Hepatocyte (in vitro differentiated cells): ENCODE data around the gene SIRPG. TPM values are rescaled to one million over a fixed set of nuclear protein-coding genes. Genes with fewer than 3 reads are reported as not detected.

Experiments
- DNase-seq: peaks from one replicate; pipeline ENCODE4 v3.0.0-alpha.2; 2016; ENCODE audit warnings: low spot score
- H2AFZ ChIP-seq: fragments of 200-600 bp; sonication (generic); 2 replicates; pipeline ENCODE4 v1.6.0; 2016; ENCODE audit warnings: antibody characterized with exemption, mild to moderate bottlenecking
- H3K27ac ChIP-seq: fragments of 200-600 bp; sonication (generic); 2 replicates; pipeline ENCODE4 v1.5.1; 2016; ENCODE audit warnings: mild to moderate bottlenecking
- H3K27me3 ChIP-seq: fragments of 200-600 bp; sonication (generic); 2 replicates; pipeline ENCODE4 v1.6.1; 2016
- H3K36me3 ChIP-seq: fragments of 200-600 bp; sonication (generic); replicated peaks from 2 replicates; pipeline ENCODE4 v1.5.1; 2016; ENCODE audit warnings: low read depth; ENCODE audit not compliant: insufficient read depth
- H3K4me1 ChIP-seq: fragments of 200-600 bp; sonication (generic); 2 replicates; pipeline ENCODE4 v1.5.1; 2016; ENCODE audit warnings: mild to moderate bottlenecking, moderate library complexity; ENCODE audit not compliant: insufficient read depth
- H3K4me2 ChIP-seq: fragments of 200-600 bp; sonication (generic); 2 replicates; pipeline ENCODE4 v1.6.0; 2016
- H3K4me3 ChIP-seq: fragments of 200-600 bp; sonication (generic); 2 replicates; pipeline ENCODE4 v1.5.1; 2016; ENCODE audit warnings: mild to moderate bottlenecking
- H3K79me2 ChIP-seq: fragments of 200-600 bp; sonication (generic); 2 replicates; pipeline ENCODE4 v1.6.0; 2017; ENCODE audit warnings: mild to moderate bottlenecking
- H3K9me2 ChIP-seq: fragments of 200-600 bp; sonication (generic); replicated peaks from 2 replicates; pipeline ENCODE4 v1.6.0; 2017; ENCODE audit warnings: mild to moderate bottlenecking; ENCODE audit not compliant: insufficient read depth
- H3K9me3 ChIP-seq: fragments of 200-600 bp; sonication (generic); 2 replicates; pipeline ENCODE4 v1.5.1; 2016; ENCODE audit warnings: low read depth, mild to moderate bottlenecking
- H4K20me1 ChIP-seq: fragments of 200-600 bp; sonication (generic); 2 replicates; pipeline ENCODE4 v1.6.0; 2016; ENCODE audit warnings: mild to moderate bottlenecking; ENCODE audit not compliant: insufficient read depth, poor library complexity, severe bottlenecking
- EZH2 ChIP-seq: fragments of 200-600 bp; sonication (generic); IDR thresholded peaks from 2 replicates; pipeline ENCODE4 v1.6.1; 2016; ENCODE audit warnings: antibody characterized with exemption, mild to moderate bottlenecking, borderline replicate concordance
- EZH2phosphoT487 ChIP-seq: fragments of 200-600 bp; sonication (generic); IDR thresholded peaks from one replicate; pipeline ENCODE4 v1.6.1; 2018; ENCODE audit warnings: antibody characterized with exemption, mild to moderate bottlenecking, low read depth, moderate library complexity; ENCODE audit not compliant: unreplicated experiment, severe bottlenecking
- WGBS: methylation state at CpG from one replicate; pipeline ENCODE4 v1.1.6; 2016; ENCODE audit warnings: low lambda C conversion rate; ENCODE audit errors: missing lambda C conversion rate; 5-methylcytosine and 5-hydroxymethylcytosine counted together
- polyA plus RNA-seq: library from polyadenylated mRNA; unstranded; fragments of >200 nt; fragmentation: Nextera tagmentation; extraction: Ambion mirVana; gene quantifications from 2 replicates; pipeline ENCODE4 v1.2.1, GENCODE V29; 2016
- total RNA-seq: library from RNA; depleted of rRNA; stranded (reverse); fragments of >200 nt; gene quantifications from 2 replicates; pipeline ENCODE4 v1.2.3, GENCODE V29; 2014
- TF ChIP-seq, protein P1 (sequence below): fragments of 200-600 bp; sonication (generic); IDR thresholded peaks from 2 replicates; pipeline ENCODE4 v1.5.1; 2016; ENCODE audit warnings: antibody characterized with exemption, mild to moderate bottlenecking; ENCODE audit not compliant: poor library complexity

Gene SIRPG
- total and polyA plus RNA-seq, 2 experiments from 2014 or later, result not detected

DNA sequence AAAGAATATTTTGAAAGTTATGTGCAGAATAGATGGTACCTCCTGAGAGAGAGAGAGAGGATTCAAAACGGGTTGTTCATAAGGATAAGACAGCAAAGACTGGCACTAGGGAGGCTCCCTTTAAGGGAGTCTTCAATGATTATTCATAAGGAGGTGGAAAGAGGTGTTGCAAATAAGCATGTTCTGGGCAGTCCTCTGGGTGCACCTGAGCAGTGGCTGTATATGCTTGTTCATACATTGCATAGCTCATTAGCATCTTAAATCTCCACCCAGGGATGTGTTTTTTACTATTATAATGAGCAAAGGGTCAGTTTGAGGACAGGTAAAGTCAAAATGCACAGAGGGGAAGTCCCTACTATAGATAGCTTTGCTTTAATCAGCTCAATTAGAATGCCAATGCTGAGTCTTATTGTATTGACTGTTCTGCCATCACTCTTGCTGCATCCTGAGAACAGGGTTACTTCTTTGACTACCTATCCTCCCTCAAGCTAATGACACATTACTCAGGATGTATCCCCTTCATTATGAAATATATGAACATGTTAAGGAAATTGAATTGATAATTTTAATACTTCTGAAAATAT, 10.0 kb upstream of the SIRPG start:
- no peaks in the 10 kb centered on the region for H3K36me3 ChIP-seq
- H3K79me2 ChIP-seq, result no peaks in the 10 kb centered on the region
- H3K4me2 ChIP-seq, result no peak overlapping the region
- TF ChIP-seq, protein P1, sequence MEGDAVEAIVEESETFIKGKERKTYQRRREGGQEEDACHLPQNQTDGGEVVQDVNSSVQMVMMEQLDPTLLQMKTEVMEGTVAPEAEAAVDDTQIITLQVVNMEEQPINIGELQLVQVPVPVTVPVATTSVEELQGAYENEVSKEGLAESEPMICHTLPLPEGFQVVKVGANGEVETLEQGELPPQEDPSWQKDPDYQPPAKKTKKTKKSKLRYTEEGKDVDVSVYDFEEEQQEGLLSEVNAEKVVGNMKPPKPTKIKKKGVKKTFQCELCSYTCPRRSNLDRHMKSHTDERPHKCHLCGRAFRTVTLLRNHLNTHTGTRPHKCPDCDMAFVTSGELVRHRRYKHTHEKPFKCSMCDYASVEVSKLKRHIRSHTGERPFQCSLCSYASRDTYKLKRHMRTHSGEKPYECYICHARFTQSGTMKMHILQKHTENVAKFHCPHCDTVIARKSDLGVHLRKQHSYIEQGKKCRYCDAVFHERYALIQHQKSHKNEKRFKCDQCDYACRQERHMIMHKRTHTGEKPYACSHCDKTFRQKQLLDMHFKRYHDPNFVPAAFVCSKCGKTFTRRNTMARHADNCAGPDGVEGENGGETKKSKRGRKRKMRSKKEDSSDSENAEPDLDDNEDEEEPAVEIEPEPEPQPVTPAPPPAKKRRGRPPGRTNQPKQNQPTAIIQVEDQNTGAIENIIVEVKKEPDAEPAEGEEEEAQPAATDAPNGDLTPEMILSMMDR, result no peak
- TF ChIP-seq EZH2 (no peak), EZH2phosphoT487 (no peak)
- whole genome bisulfite sequencing, result 70% methylated on average over 1 of the region's 1 CpG
- H3K9me3 ChIP-seq, result no peaks in the 10 kb centered on the region
- DNase-seq, result no peak
- H3K27ac ChIP-seq, result no peak overlapping the region
- no peaks in the 10 kb centered on the region for H4K20me1 ChIP-seq
- no peak overlapping the region for H2AFZ ChIP-seq
- H3K4me3 ChIP-seq, result no peak overlapping the region
- H3K4me1 ChIP-seq, result no peaks in the 10 kb centered on the region
- peaks cover under 1% of the 10 kb centered on the region for H3K27me3 ChIP-seq
- no peaks in the 10 kb centered on the region for H3K9me2 ChIP-seq

DNA sequence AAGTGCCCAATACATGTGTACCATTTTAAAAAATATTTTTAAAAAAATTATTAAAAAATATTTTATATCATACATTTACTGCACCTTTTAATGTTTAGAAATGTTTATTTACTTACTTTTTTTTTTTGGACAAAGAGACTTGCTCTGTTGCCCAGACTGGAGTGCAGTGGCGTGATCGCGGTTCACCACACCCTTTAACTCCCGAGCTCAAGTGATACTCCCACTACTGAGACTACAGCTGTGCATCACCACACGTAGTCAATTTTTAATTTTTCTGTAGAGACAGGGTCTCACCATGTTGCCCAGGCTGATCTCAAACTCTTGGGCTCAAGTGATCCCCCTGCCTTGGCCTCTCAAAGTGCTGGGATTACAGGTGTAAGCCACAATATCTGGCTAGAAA, 9.2 kb upstream of the SIRPG start:
- Histone ChIP-seq H3K4me3 (no peak overlapping the region), H3K36me3 (no peaks in the 10 kb centered on the region), H3K4me2 (no peak overlapping the region), H3K4me1 (no peaks in the 10 kb centered on the region), H2AFZ (no peak overlapping the region), H3K27me3 (no peaks in the 10 kb centered on the region), H3K9me3 (no peaks in the 10 kb centered on the region), H3K27ac (no peak overlapping the region), H4K20me1 (no peaks in the 10 kb centered on the region), H3K9me2 (no peaks in the 10 kb centered on the region), H3K79me2 (no peaks in the 10 kb centered on the region)
- whole genome bisulfite sequencing, result 85% methylated on average over 5 of the region's 5 CpGs
- TF ChIP-seq, protein P1, result no peak
- no peak for DNase-seq

DNA sequence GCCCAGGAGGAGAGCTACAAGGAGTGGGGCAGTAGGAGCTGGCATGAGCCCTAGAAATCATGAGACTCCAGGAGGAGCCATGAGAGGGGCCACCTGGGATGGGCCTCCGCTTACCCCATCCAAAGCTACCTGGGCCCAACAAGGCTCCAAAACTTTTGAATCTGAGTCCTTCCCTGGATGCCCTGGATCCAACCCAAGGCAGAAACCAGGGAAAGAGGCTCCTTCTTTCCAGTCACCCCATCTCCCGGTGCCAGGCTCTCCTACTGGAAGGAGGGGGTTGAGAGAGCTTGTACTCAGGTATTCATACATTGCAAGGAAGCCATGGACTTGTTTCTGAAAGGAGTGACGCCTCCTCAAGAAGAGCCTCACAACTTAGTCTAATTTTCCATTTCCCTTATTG, 7.8 kb upstream of the SIRPG start:
- H3K79me2 ChIP-seq, result no peaks in the 10 kb centered on the region
- no peaks in the 10 kb centered on the region for H3K27me3 ChIP-seq
- H3K4me3 ChIP-seq, result no peak overlapping the region
- DNase-seq, result no peak
- H3K9me2 ChIP-seq, result no peaks in the 10 kb centered on the region
- no peaks in the 10 kb centered on the region for H3K9me3 ChIP-seq
- H3K4me2 ChIP-seq, result no peak overlapping the region
- no peak overlapping the region for H3K27ac ChIP-seq
- H3K36me3 ChIP-seq, result no peaks in the 10 kb centered on the region
- TF ChIP-seq, protein P1, result no peak
- TF ChIP-seq EZH2 (no peak), EZH2phosphoT487 (no peak)
- H4K20me1 ChIP-seq, result no peaks in the 10 kb centered on the region
- WGBS, result 97% methylated on average over 3 of the region's 3 CpGs
- H2AFZ ChIP-seq, result no peak overlapping the region
- no peaks in the 10 kb centered on the region for H3K4me1 ChIP-seq

DNA sequence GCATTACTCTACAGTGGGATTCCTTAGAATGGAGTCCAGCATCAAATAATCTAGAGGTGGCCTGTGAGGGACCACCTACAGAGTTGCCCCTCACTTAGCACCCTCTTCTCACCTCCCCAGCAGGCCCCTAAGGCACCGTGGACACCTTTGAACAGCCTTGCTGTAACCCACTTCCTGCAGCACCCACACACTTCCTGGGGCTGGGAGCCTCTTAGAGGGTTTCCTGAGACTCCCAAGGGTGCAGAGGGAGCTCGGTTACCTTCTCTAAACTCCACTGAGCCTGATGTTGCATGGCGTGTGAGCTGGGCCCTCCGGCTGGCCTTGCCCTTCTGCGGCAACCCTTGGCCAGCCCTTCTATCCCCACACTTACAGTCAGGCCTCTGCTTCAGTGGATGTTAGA, 7.3 kb upstream of the SIRPG start:
- Histone ChIP-seq H3K4me2 (no peak overlapping the region), H3K79me2 (no peaks in the 10 kb centered on the region), H2AFZ (no peak overlapping the region), H3K9me3 (no peaks in the 10 kb centered on the region), H3K9me2 (no peaks in the 10 kb centered on the region), H4K20me1 (no peaks in the 10 kb centered on the region), H3K4me3 (no peak overlapping the region), H3K4me1 (no peaks in the 10 kb centered on the region), H3K27ac (no peak overlapping the region), H3K36me3 (no peaks in the 10 kb centered on the region), H3K27me3 (no peaks in the 10 kb centered on the region)
- TF ChIP-seq EZH2phosphoT487, result no peak
- TF ChIP-seq, protein P1, result no peak
- TF ChIP-seq EZH2, result no peak
- DNase-seq, result no peak
- WGBS, result 88% methylated on average over 5 of the region's 5 CpGs
